Choroid plexus epithelial cell (primary cell): ENCODE data around the gene ABCA5.
A peak's percentile ranks its signal among the peaks of the same experiment; 100 is the strongest.

Experiments
- DNase-seq: peaks from one replicate; pipeline ENCODE4 v3.0.0-alpha.2; 2010; ENCODE audit warnings: low read depth
- H3K4me3 ChIP-seq: 2 replicates; pipeline ENCODE4 v1.5.1; 2011; ENCODE audit warnings: low read depth, mild to moderate bottlenecking, control low read depth, low read length, moderate library complexity
- TF ChIP-seq, protein P1 (sequence below): conservative IDR thresholded peaks from 2 replicates; pipeline ENCODE4 v1.5.1; 2011; ENCODE audit warnings: low read depth, mild to moderate bottlenecking, control low read depth, inconsistent platforms, low read length, moderate library complexity

The ABCA5 gene

DNA sequence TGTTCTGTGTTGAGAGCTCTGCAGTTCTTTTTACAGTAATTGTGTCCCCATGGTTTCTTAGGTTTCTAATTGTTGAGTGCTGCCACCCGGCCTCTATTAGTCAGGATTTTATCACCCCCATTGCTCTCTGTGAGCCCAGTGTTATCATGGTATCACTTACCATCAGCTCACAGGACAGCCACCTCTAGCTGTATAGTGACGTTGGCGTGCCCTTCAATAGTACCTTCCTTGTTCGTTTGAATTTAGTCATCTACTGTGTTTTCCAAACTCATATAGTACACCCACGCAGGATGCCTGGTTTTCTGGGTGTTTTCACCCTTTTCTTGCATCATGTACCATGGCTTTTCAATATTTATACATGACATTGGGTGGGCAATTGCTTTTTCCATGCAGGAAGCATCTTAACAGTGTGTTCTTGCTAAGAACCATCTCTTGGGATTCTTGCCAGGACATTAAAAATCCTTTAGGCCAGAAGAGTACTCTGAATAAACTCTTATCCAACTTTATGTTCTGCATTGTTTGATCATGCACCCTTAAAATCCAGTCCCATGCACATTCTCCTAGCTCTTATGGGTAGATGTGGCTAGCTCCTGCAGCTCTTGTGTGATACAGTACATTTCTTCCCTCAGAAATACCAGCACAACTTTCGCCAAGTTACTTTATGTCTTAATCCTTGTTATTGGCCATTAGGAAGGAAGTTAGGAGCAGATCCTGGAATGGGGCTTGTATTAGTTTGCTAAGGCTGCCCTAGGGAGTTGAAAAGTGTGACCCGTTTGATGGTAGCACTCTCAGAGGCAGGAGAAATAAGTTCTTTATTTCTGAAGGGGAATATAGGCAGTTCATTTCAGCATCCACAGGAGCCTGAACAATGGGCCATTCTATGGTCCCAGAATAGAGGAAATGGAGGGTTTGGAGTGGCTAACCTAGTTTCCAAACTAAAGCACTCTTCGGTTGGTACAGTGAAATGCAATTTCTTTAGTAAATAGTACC lies 87.0 kb downstream of the ABCA5 start:
- H3K4me3 ChIP-seq, result no peak overlapping the region
- TF ChIP-seq, protein P1, sequence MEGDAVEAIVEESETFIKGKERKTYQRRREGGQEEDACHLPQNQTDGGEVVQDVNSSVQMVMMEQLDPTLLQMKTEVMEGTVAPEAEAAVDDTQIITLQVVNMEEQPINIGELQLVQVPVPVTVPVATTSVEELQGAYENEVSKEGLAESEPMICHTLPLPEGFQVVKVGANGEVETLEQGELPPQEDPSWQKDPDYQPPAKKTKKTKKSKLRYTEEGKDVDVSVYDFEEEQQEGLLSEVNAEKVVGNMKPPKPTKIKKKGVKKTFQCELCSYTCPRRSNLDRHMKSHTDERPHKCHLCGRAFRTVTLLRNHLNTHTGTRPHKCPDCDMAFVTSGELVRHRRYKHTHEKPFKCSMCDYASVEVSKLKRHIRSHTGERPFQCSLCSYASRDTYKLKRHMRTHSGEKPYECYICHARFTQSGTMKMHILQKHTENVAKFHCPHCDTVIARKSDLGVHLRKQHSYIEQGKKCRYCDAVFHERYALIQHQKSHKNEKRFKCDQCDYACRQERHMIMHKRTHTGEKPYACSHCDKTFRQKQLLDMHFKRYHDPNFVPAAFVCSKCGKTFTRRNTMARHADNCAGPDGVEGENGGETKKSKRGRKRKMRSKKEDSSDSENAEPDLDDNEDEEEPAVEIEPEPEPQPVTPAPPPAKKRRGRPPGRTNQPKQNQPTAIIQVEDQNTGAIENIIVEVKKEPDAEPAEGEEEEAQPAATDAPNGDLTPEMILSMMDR, result no peak
- DNase-seq, result no peak

DNA sequence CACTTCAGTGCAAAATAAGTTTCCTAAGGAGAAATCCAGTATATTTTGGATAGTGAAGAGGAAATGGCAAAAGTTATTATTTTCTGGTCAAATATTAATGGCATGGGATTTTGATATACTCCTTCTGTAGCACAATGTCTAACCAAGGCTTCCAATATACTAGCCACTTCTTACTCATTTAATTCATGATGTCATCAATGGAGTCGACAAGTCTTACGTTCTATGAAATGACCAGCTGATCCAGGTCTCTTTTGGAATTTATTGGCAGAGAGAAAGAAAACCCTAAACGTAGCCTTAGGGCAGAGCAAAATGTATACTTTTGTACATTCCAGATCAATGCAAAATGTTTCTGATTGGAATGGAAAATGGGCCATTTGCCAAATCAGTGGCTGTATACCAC lies 90.0 kb downstream of the ABCA5 start:
- DNase-seq, result no peak
- TF ChIP-seq, protein P1, result no peak
- H3K4me3 ChIP-seq, result no peak overlapping the region

DNA sequence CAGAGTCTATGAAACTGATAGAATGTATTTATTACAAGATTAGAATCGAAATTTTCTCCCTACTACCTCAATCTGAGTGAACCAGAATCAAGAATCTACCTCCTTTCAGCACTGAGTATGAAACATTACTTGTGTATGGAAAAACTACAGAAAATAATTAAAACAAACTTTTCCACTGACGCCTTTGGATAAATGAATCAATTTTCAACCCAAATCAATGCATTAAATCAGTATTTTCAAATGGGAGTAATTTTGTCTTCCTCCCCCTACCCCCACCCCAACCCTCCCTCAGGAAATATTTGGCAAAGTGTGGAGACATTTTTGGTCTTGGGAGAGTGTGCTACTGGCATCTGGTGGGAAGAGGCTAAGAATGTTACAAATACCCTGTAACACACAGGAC lies 90.5 kb downstream of the ABCA5 start:
- H3K4me3 ChIP-seq, result no peak overlapping the region
- TF ChIP-seq, protein P1, result no peak
- no peak for DNase-seq

GRCh38 chr17:69235338-69236058 lies 91.4 kb downstream of the ABCA5 start:
- TF ChIP-seq, protein P1, result peak; percentile 91
- no peak overlapping the region for H3K4me3 ChIP-seq
- peak; percentile 93 for DNase-seq

- no peak for DNase-seq
- H3K4me3 ChIP-seq, result no peak overlapping the region
- TF ChIP-seq, protein P1, result no peak
These were observed 94.3 kb downstream of the ABCA5 start for GRCh38 chr17:69232650-69233049.

GRCh38 chr17:69231521-69231920 lies 95.4 kb downstream of the ABCA5 start:
- H3K4me3 ChIP-seq, result no peak overlapping the region
- TF ChIP-seq, protein P1, result no peak
- no peak for DNase-seq
